Measurements from ENCODE around the gene NRGN.

Gene NRGN

DNA sequence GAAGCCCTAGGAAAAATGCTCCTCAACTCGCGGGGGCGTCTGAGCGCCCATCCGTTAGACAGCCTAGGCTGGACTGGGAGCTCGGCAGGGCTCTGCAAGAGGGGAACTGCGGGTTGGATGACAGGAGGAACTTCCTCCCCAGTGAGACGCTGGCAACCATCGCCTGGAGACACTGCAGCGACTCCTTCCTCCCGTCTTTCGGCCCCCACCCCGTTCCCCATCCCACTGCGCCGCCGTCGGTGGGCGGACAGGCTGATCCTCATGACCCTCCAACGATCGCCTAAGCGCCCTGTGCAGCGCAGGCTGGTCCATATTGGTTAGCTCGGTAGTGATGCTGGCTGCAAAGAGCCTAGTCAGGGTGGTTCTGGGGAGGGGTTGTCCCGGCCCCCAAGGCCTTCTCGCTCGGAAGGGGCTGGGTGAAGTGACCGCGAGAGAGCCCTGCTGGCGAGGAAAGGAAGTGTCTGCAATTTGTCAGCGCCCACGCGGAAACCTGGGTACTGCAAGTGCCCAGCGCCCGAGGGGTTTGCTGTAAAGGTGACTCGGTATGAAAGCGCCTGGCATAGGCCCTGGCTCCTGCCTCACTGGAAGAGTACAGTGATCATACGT is 638 bp downstream of the NRGN start:
- peak; percentile 13 for DNase-seq (ENCODE audit: low read depth)

DNA sequence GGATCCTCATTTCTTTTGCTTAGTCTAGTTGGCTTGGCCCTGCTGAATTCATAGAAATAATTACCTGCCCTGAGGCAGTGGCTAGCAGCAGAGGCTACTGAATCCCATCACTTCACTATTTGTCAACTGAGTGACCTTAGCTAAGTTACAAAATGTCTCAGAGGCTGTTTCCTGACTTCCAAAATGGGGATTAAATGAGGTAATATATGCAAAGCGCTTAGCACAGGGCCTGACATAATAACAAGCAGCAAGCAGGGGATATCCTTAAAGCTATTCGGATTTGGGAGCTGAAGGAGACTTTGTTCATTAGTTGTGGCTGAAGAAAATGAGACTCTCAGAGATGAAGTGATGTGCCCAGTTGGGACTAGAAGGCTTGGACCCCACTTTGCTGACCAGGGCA is 2.8 kb downstream of the NRGN start:
- no peak for DNase-seq (ENCODE audit: low read depth)

DNA sequence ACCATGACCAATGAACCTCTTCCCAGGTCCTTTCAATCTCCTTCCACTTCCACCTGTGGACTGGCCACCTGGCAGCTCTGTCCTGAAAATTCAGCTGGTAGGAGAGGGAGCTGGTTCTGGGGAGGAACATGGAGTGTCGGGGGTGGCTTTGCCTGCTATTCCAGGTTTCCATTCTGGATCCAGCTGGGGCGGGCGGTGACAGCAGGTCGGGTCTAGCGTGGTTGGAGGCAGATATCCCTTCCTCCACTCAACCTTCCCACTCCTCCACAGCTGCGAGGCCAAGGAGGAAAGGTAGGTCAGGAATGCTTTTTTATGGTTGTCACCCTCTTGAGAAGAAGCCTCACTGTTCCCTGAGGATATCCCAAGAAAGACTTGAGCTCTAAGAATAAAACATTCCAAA is 3.3 kb downstream of the NRGN start:
- DNase-seq (ENCODE audit: low read depth) = no peak

DNA sequence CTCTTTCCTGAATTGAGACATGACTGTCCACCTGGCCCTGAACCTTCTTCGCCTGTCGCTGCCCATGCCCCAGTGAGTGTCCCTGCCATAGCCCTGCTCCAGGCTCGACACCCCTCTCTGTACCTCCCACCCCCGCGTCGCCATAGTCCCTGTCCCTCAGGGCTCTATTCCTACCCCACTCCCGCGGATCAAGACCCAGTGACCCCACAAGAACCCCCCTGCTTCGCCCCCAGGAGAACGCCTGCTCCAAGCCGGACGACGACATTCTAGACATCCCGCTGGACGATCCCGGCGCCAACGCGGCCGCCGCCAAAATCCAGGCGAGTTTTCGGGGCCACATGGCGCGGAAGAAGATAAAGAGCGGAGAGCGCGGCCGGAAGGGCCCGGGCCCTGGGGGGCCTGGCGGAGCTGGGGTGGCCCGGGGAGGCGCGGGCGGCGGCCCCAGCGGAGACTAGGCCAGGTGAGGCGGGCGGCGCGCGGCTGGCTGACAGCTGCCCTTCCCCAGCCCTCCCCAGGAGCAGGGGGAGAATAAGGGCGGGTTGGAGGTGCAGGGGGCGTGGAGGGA is 5.6 kb downstream of the NRGN start:
- DNase-seq (ENCODE audit: low read depth) = no peak

DNA sequence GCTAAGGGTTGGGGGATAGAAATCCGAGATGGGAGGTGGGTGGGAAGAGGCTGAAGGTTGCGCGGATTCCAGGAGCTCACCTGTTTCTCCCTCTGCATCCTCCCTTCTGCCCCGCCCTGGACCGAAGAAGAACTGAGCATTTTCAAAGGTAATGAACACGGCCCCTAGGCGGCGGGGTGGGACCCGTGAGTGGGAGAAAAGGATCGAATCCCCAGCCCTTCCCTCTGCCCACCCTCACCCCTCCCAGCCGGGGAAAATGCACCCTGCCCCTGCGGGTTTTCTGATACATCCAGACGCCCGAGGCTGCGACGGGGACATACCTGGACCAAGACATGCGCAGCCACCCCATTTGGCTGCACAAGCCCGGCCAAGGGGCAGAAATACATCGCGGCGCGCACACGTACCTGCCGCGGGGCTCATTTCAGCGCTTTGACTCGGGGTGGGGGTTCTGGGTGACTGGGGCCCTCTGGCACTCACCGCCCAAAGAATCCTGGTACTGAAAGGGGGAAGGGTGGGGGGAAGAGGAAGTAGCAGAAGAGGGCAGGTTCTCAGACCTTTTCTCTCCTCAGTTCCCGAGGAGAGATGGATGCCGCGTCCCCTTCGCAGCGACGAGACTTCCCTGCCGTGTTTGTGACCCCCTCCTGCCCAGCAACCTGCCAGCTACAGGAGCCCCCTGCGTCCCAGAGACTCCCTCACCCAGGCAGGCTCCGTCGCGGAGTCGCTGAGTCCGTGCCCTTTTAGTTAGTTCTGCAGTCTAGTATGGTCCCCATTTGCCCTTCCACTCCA is 6.3 kb downstream of the NRGN start:
- DNase-seq (ENCODE audit: low read depth) = peak; percentile 6

DNA sequence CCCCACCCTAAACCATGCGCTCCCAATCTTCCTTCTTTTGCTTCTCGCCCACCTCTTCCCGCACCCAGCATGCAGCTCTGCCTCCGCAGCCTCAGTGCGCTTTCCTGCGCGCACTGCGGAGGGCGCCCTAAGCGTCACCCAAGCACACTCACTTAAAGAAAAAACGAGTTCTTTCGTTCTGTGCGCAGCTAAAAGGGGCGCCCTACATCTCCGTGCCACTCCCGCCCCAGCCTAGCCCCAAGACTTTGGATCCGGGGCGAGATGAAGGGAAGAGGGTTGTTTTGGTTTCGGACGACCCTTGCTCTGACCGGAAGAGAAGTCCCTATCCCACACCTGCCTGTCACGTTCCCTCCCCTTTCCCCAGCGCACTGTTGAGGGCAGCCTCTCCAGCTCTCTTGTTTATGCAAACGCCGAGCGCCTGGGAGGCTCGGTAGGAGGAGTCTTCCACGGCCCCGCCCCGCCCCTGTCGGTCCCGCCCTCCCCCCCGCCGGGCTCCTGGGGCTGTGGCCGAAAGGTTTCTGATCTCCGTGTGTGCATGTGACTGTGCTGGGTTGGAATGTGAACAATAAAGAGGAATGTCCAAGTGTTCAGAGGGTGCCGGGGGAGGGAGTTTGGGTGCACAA is 7.0 kb downstream of the NRGN start:
- DNase-seq (ENCODE audit: low read depth) = peak; percentile 53

DNA sequence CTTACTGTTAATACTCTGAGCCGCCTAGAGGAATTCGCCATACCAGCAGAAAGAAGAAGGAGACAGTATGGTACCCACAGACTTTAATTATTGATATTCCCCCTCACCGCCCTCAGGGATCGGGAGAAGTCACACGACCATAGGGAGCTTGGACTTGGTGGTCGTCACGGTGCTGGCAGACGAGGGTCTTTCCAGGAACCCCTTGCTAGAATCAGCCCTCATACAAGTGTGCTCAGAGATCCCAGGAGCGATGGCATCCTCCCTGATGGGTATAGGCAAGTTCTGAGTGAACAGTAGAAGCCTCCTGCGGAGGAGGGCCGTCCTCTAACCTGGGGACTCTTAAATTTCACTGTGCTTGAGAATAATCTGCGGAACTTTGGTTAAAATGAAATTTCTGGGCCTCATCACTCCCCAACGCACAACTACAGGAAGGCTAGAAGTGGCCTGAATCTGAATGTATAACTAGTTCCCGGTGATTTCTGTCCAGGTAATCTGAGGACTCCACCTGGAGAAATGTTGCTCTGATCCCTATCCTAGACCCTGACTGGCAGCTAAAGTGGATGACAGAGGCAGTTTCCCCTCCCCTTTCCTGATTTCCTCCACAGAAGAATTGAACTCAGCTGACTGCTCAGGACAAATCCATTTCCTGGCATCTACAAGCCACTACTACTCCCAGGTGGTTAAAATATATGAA is 7.8 kb downstream of the NRGN start:
- DNase-seq (ENCODE audit: low read depth) = no peak

DNA sequence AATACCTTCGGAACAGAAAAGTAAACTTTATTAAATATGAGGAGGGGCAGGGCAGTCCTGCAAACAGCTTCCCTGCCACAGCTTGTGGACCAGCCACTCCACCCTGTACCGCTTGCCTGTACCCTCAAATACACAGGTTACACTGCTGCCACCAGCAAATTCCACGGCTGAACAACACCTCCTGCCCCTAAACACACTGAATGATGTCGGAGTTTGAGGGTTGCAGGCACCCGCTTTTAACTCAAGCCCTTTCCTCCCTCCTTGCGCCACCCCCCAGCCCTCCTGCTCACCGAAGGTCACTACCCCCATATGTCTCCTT is 8.3 kb downstream of the NRGN start:
- no peak for DNase-seq (ENCODE audit: low read depth)

DNA sequence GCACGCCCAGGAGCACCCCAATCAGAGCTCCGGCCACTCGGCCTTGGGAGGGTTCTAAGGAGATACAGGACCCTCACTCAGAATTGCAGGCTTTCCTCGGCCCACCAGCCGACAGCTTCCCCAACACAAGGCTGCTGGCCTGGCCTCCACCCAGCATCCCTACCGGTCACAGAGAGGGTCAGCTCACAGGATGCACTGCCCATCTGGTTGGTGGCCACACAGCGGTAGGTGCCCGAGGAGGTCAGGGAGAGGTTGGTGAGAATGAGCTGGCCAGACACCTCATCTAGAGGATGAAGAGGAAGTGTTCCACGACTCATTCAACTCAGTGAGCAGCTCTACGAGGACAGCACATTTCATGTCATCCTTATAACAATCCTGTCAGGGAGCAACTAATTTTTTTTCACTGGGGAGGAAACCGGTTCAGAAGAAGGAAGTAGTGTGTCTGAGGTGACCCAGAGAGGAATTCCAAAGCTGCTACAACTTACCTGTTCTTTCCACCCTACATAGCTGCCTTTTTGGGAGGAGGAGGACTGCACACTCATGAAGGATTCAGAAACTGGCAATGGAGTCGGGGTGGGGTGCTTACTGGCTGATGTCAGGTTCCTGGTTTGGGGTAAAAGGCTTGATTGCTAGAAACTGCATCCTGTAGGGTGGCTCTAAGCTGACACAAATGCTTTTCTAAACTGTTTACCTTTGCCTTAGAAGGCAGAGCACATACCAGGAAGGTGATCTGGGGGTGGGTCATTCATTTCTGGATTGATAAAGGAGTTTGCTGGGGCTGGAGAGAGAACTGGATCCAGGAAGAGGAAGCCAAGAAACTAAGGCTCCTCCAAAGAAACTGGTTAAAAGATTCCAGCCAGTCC is 9.0 kb downstream of the NRGN start:
- no peak for DNase-seq (ENCODE audit: low read depth)

DNA sequence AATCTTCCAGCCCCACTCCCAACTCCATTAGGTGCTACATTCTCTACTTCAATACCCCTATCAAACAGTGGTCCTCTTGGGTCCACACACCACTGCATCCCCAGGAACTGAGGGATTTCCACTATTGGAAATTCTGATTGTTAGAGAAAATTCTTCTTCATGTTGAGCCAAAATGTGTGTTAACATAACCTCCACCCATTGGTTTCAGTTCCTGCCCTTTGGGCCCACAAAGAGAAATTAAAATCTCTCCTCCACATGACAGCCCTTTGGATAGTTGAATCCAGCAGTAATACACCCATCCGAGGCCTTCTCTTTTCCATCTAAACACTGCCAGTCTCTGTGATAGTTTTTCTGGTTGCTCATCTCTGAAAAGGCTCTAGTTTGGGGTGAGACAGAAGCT is 10.2 kb downstream of the NRGN start:
- no peak for DNase-seq (ENCODE audit: low read depth)

DNA sequence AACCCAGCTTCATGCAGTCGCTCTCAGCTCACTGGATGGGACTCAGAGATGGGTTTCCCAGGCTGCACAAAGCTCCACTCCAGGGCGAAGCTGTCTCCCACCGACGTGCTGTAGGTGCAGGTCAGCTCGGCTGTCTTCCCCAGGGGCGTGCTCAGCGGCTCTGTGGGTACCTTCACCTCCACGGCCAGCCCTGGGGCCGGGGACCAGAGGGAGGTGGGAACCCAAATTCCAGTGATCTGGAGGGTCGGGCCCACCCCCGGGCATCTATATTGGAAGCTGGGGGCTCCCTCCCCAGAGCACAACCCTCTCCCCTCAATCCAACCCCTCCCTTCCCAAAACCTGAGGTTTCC is 11.6 kb downstream of the NRGN start:
- DNase-seq (ENCODE audit: low read depth) = no peak

DNA sequence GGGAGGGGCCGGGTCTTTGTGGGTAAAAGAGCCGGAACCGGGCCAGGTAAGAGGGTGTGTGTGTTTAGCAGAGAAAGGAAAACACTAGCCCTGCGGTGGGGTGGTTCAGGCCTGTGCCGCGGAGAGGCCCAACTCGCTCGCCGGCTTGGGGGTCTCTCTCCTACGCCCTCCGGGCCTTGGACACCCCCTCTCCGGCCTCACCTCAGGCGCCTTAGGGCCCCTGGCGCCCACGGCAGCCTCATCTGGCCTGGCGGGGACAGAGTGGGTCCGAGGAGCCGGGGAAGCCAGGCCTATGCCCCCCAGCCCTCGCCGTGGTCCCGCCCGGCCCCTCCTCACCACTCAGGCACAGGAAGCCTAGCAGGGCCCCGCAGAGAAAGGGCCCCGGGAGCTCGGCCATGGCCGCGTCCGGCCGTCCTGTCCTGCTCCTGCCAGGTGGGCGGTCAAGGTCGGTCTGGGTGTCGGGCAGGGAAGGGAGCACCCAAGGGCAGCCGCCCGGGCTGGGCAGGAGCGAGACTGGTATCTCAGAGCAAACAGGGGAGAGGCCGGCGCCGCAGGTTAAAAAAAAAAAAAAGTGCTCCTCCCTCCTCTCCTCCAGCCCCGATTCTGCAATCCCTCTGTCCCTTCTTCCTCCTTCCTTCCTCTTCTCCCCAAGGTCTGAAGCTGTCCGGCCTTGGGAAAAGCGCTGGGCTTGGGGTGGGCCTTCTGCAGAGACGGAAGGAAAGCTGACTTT is 12.2 kb downstream of the NRGN start, which contains the start of gene VSIG2:
Gene VSIG2, minus strand, starts transcription at position 515 of the 730 bp plus-strand sequence. Its CDS starts 118 bp downstream, at position 397.
- DNase-seq (ENCODE audit: low read depth) = no peak

DNA sequence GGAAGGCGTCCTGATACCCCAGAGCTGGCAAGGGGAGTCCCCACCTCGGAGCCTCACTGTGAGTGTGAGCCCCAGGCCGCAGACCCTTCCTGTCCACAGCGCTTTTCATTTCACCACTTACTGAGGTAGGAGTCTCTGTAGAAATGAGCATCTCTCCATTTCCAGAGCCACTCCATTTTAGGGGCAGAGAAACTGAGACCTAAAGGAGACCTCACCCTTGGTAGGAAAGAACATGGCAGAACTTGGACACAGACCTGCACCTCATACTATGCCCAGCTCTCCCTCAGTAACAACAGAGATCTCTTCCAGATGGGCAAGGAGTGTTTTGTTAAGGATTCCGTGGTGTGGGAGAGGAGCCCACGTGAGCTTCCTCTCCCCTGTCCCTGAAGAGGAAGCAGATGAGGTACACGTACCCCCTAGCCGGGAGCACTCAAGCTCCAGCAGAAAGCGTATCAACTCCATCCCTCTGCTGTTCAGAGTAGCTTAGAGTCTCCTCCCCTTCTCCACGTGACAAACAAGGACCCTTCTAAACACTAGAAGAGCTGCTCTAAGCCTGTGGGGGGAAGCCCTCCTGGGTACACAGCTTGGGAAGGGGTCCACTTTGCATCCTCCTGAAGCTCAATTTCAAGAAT is 12.8 kb downstream of the NRGN start:
- DNase-seq (ENCODE audit: low read depth) = no peak

DNA sequence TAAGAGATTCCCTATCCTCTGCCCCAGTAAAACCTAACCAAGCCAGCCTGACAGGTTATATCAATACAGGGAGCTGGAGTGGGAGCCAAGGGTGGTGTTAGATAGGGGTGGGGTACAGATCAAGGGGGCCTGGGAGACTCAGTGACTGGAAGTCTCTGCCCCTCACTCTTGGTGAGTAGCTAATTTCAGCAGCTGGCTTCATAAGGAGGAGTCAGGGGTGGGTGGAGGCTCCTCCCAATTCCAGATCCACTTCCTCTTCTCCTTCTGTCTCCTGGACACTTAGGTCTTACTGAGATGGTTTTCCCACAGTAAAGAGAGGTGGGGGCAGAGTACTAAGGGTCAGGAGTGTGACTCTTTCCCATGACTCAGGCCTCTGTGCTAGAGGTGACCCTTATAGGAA is 13.5 kb downstream of the NRGN start:
- no peak for DNase-seq (ENCODE audit: low read depth)

DNA sequence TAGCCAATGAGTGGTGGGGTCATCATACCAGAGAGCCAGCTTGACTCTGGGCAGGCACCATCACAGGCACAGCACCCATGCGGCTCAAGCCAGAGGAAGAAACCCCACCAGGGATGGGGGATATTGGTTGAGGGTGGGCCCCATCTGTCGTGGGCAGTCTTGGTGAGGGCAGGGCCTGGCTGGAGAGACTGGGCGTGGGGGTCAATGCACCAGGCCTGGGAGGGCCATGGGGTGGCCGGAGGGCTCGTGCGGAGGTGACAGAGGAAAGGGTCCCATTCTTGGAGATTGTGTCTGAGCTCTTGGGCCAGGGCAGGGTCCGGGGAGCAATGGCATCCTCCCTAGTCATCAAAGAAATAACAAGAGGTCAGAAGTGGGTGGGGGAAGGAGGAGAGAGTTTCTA is 13.9 kb downstream of the NRGN start:
- no peak for DNase-seq (ENCODE audit: low read depth)

DNA sequence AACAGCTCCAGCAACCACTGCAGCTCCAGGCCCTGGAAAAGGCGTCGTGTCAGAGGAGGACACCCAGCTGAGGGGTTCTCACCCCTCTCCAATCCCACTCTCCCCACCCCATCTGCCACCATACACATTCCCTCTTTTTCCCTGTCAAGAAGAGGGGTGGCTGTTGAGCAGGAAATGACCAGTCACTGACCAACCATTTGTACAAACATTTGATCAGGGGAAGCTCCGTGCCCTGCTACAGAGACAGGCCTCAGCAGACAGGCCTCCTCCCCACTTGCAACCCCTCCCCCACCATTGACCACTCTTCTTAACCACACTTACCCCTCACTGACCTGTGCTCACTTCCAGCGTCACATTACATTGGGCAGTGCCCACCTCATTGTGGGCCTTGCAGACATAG is 14.6 kb downstream of the NRGN start:
- no peak for DNase-seq (ENCODE audit: low read depth)

DNA sequence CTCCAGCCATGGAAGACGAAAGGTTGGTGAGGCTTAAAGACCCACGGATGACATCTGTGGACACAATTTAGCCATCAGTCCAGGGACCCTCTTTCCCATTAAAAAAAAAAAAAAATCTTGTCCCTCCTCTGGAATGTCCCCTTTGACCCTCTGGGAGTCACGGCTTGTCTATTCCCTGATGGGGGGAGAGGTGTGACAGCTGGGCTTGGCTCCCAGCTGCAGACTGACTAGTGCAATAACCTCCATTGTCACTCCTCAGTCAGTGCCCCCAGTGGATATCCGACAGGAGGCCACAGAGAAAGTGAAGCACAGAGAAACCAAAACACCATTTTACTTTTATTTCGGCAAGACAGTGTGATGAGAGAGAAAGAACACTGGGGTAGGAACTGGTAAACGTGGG is 15.0 kb downstream of the NRGN start:
- no peak for DNase-seq (ENCODE audit: low read depth)

DNA sequence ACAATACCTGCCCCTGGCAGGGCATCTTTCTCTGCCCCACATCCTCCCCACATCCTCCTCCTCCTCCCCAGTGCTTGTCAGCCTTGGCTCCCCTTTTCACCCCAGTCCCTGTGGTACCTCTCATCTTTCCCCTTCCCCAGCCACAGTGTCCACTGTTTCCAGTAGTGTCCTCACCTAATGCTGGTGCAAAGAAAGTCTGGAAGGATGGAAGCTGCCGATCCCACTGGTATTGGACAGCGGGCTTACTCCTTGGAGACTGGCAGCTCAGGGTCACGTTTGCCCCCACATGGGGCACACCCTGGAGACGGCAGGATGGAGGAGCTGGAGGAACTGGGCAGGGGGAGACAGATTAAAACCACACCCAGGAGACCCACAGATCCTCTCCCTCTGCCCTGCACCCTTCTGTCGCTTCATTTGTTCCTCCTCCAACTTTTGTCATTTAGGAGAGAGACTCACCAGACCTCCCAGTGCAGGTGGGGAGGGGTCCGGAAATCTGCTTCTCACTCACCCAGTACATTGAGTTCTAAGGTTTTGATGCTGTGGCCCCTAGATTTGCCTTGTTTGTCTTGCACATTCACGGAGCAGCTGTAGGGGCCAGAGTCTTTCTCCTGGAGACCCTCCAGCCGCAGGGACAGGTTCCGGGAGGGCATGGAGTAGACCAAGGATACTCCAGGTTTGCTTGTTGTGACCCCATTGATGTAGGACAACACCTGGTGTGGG is 16.5 kb downstream of the NRGN start:
- DNase-seq (ENCODE audit: low read depth) = no peak

DNA sequence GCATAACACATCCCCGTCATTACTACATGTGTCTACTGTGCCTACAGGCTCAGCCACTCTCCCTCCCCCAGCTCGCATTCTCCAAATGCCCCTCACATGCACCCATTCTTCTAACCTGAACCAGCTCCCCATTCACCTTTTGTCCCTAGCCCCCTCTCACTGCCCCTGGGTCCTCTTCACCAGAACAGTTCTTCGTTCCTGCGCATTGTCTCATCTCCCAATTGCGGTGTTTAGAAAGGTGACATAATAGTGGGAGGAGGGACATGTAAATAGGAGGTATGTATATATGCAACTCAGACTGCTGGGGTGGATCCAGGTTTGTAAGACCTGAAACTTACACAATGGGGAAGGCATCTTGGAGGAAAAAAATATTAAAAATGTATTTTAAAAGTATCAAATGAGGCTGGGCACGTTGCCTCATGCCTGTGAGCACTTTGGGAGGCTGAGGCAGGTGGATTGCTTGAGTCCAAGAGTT is 17.0 kb downstream of the NRGN start:
- no peak for DNase-seq (ENCODE audit: low read depth)

DNA sequence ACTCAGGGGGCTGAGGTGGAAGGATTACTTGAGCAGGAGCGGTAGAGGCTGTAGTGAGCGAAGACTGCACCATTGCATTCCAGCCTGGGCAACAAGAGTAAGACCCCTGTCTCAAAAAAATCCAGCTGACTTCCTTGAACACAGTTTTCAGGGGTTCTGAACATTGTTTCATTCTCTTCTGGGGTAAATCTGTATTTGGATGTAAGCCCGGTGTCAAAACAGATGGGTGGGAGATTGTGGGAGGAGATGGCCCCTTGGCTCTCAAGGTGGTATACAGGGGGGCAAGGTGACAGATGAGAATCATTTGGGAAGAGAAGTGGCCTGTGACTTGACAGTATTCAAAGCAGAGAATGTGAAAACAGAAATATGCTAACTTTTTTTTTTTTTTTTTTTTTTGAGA is 17.6 kb downstream of the NRGN start:
- DNase-seq (ENCODE audit: low read depth) = no peak
